HG02798 (cell line): ENCODE data around the gene AOC2.
A peak's percentile ranks its signal among the peaks of the same experiment; 100 is the strongest.

Source experiments
- ATAC-seq: cut with Tn5 transposase; IDR thresholded peaks from one replicate; pipeline ENCODE4 v1.9.1; 2021; ENCODE audit warnings: mild to moderate bottlenecking; ENCODE audit not compliant: unreplicated experiment, poor library complexity

The AOC2 gene, protein sequence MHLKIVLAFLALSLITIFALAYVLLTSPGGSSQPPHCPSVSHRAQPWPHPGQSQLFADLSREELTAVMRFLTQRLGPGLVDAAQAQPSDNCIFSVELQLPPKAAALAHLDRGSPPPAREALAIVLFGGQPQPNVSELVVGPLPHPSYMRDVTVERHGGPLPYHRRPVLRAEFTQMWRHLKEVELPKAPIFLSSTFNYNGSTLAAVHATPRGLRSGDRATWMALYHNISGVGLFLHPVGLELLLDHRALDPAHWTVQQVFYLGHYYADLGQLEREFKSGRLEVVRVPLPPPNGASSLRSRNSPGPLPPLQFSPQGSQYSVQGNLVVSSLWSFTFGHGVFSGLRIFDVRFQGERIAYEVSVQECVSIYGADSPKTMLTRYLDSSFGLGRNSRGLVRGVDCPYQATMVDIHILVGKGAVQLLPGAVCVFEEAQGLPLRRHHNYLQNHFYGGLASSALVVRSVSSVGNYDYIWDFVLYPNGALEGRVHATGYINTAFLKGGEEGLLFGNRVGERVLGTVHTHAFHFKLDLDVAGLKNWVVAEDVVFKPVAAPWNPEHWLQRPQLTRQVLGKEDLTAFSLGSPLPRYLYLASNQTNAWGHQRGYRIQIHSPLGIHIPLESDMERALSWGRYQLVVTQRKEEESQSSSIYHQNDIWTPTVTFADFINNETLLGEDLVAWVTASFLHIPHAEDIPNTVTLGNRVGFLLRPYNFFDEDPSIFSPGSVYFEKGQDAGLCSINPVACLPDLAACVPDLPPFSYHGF

DNA sequence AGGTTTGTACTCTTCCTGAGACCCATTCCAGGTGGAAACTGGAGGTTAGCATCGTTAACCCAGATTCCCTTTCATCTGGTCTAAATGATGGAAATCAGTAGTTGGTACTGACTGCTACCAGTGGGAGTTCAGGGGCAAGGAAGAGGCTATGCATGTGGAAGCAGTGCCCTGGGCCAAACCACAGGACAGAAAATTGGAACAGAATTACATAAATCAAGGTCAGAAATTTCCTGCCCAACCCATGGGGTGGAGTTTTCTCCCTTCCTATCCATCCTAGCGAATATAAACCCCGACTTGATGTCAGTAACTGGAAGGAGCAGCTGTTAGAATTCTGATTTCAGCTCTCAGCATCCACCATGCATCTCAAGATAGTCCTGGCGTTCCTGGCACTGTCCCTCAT, at the start of gene AOC2:
TSS of gene AOC2 (plus strand) at position 310 of the 400 bp plus-strand sequence. CDS start at position 357, 47 bp downstream.
- ATAC-seq, result no peak

DNA sequence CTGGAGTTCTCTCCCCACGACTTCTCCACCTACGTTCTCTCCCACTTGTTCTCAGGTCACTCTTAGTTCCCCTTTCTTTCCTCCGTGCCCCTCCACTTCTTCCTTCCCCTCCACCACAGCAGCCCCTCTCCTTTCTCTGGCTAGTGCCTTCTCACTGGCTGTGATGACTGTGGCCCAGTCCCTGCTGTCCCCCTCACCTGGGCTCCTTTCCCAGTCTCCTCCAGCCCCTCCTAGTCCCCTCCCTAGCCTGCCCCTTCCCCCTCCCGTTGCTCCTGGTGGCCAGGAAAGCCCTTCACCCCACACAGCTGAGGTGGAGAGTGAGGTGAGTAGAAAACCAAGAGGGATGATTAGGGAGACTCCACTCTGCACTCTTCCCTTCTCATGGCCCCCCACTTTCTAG, 49.3 kb upstream of the AOC2 start:
- ATAC-seq, result no peak

DNA sequence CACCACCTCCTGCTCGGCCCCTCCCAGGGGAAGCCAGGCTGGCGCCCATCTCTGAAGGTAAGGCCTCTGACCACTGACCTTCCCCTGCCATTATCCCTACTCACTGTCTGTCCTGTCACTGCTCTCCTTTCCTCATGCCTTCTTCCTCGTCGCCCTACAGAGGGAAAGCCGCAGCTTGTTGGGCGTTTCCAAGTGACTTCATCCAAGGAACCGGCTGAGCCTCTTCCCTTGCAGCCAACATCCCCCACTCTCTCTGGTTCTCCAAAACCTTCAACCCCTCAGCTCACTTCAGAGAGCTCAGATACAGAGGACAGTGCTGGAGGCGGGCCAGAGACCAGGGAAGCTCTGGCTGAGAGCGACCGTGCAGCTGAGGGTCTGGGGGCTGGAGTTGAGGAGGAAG, 48.9 kb upstream of the AOC2 start:
- ATAC-seq, result no peak

DNA sequence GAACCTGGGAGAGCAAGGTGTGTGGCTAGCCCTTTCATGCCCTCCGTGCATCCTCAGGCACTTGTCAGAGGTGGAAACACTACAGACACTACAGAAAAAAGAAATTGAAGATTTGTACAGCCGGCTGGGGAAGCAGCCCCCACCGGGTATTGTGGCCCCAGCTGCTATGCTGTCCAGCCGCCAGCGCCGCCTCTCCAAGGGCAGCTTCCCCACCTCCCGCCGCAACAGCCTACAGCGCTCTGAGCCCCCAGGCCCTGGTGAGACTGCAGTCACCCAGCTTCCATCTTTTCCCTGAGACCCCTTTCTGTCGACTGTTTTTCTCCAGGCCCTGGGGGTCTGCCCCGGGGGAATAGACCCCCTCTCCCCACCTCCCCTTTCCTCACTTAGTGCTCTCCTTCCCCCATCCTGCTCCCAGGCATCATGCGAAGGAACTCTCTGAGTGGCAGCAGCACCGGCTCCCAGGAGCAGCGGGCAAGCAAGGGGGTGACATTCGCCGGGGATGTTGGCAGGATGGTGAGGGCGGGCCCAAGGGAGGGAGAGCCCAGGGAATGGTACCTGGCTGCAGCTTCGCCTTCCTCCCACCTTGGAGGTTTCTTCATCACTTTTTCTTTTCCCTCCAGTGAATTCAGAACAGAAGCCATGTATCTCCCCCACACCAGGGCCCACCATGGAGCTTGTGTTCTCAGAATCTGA, 48.2 kb upstream of the AOC2 start:
- no peak for ATAC-seq

DNA sequence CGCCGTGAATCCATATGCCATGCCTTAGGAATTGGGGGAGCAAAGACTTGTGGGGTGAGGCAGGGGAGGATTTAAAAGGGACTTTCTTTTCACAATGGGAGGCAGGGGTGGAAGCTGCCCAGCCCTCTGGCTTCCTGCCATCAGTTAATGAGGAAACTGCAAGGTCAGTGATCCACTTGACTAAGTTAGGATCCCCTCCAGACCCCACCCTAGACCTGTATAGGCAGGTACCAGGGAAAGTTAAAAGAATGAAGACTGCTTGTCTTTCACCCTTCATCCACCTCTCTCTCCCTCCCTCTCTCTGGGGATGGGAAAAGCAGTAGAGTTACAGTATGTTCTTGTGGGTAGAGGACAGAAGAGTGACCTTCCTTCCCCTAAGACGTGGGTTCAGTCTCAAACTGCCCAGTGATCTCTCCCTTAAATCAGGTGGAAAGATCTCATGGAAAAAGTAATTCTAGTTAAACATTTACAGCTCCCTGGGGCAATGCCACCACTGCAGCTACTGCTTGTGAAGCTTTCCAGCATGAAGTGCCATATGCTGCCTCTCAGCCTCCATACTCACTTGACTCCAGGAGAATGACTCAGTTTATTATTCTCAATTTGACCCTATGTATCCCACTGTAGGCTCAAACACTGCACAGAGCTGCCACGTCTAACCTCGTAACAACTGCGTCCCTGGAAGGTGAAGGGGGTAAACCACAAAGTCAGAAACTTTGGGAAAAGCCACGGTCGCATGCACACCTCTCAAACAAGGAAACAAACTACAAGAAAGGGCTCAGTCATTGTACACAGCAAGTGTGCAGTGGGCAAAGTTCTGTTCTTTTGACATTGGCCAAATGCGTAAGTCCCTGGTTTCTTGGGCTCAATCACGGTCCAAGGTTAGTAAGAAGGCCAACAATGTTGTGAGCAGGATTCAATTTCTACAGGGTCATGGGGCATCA, 47.0 kb upstream of the AOC2 start:
- ATAC-seq, result no peak

DNA sequence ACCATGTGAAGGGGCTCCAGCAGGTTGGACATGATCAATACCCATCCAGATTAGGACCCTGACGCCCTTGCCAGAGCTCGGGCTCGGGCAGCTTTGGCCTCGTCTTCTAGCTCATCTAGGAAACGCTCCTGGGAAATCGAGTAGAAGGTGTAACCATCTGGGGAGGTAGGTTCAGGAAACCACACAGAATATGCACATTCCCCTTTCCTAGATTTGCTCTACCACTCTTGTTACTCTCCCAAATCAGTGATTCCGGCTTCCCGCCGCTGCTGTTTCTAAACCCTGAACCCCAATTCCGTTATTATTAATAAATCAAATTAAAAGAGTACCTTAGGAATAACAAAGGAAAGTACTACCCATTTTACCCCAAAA, 46.4 kb upstream of the AOC2 start:
- ATAC-seq, result no peak

DNA sequence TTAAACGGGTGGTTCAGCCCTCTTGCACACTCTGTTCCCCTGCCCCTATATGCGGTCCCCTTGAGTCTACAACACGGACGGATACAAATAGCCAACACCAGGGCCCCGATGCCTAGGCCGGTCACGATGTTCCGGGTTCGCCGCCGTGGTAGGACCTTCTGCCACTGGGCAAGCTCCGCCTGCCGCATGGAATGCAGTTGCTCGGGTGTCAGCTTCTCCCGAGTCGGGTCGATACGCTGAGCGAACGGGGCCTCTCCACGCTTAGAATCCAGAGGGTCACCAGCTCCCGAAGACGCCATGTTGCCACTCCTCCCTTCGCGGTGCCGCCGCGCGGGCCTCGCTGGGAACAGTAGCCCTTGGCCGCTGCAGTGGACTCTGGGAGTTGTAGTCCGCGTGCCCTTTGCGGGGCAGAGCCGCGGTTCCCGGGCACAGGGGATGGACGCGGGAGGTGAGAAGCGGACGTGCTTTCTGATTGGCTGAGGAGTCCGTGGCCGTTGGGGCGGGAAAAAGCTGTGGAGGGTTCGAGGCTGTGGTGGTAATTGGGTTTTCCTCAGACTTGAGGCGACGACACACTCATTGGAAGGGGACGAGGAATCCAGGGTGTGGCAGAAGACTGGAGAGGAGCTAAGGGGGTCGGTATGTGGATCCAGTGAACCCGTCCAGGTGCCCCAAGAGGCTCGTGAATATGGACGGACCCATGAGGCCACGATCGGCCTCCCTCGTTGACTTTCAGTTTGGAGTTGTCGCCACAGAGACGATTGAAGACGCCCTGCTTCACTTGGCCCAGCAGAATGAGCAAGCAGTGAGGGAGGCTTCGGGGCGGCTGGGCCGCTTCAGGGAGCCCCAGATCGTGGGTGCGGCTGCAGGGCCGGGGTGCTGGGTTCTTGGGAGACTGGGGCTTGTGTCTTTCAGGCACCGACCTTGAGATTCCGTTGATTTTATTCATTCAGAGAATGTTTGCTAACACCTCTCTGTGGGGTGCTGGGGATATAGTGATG, 45.7 kb upstream of the AOC2 start, which contains the start of the genes CNTD1 and COA3:
TSS of gene CNTD1 (plus strand) at position 479 of the 998 bp plus-strand sequence. CDS start at position 686, 207 bp downstream.
TSS of gene COA3 (minus strand) at position 322 of the 998 bp plus-strand sequence. CDS start at position 299, 23 bp downstream.
- ATAC-seq, result peak; percentile 86

DNA sequence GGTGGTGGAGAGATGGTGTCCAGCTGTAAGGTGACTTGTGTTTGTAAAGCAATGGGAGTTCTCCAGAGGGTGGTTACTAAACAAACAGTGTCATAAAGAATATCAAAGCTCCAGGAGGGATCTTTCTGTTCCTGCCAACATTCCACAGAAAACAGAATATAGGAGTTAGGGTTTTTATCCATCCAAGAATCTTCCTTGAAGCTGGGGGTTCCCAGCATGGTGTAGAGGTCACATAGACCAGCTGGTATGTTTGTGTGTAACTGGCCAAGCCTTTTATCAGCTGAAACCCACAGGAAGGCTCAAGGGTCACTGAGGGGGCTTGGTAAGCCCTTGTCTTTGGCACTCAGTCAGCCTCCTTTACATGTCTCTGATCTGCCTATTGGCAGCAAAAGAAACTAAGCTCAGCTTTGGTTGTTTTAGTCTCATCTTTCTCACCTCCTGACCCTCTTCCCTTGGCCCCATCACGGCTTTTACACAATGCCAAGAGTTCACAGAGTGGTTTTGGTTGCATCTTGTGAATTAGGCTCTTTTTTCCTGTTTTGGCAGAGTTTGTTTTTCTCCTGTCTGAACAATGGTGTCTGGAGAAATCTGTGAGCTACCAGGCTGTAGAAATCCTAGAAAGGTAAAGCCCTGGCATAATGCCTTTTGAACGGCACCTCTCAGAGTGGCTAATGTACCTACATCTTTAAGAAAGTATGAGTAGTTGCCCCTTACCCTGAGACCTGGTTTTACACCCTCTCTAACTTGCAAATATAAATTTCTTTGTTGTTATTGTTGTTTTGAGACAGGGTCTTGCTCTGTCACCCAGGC, 41.1 kb upstream of the AOC2 start:
- ATAC-seq, result no peak

DNA sequence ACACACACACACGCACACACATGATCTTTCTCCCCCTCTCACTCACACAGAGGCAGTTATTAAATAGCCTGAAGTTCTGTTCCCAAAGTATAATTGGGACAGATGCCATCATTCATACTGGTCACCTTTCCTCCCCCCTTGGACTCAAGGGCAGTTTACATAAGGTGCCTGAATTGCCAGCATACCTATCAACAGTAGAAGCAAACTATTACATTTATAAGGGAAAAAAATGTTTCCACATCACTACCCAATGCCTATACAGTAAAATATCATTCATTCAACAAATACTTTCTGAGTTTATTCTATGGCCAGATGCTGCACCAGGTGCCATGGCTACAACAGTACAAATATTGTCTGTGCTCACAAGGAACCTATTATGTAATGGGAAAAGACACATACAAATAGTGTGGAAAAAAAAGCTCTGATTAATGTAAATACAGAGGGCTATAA, 39.4 kb upstream of the AOC2 start:
- ATAC-seq, result no peak

DNA sequence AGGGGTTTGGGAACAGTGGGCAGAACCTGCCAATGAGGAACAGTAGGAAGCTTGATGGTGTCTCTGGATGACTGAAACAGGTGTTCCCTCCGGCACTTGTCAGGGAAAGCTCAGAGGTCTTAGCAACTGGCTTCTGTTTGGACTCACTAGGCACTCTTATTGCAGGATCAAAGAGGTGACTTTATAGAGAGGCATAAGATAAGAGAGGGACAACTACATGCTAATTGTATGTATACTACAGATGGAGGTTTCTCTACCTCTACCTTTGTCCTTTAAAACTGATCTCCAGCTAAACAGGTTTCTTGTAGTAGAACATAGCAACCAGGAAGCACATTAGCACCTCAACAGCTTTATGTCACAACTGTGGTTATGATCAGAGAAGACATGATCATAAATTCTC, 38.1 kb upstream of the AOC2 start:
- no peak for ATAC-seq

DNA sequence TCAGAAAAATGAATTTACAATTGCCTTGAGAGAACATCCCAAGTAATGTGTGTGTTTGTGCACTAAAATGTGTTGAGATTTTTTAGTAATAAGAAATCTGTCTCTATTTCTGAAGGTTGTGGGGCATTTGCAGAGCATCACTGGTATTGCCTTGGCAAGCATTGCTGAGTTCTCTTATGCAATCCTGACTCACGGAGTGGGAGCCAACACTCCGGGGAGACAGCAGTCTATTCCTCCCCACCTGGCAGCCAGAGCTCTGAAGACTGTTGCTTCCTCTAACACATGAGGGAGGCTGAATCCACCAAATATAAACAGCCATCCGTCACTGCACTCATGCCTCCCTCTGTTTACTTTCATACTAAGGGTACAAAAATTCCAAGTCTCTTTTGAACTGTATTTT, 35.1 kb upstream of the AOC2 start:
- ATAC-seq, result no peak

DNA sequence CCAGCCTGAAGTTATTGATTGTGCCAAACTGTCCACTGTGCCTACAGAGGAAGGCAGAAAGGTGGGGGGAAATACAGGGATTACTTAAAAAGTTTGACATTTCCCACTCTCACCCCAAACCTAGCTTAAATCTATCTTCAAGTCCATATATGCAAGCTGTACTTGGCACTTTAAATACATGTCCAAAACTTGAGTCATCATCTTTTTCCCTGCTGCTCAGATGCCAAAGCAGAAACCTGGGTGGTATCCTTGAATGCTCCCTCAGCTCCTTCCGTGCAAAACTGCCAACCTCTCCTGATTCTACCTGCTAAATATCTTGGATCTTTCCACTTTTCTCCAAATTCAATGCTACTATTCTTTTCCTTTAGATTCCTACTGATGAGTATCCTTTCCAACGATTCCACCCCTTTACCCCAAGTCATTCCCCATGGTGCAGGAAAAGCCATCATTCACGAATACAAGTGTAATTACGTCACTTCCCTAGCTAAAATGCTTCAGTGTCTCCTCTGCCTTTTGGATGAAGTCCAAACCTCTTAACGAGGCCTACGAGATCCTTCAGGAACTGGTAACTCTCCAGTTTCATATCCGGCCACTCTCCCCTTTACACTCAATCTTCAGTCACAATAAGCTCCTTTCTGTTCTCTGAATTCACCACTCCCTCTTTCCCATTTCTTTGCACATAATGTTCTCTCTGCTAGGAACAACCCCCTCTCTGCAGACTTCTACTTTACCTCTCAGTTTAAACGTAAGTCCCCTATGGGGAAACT, 29.6 kb upstream of the AOC2 start:
- no peak for ATAC-seq

DNA sequence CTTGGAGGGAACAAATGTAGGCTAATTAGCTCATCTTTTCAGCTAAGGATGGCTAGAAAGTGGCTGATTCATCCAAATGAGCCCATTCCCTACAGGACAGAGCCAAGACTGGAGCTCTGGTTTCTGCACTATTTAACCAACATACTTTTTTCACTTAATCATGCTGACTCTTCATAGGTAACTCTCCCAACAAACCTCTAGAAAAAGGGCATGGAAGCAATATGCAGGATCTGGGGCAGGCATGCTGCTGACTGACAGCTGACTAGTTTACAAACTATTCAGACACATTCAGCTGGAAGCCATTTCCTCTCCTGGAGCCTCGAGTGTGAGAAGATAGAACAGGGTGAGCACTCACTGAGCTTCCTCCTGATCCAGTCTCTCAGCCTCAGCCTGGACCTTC, 26.5 kb upstream of the AOC2 start:
- no peak for ATAC-seq

DNA sequence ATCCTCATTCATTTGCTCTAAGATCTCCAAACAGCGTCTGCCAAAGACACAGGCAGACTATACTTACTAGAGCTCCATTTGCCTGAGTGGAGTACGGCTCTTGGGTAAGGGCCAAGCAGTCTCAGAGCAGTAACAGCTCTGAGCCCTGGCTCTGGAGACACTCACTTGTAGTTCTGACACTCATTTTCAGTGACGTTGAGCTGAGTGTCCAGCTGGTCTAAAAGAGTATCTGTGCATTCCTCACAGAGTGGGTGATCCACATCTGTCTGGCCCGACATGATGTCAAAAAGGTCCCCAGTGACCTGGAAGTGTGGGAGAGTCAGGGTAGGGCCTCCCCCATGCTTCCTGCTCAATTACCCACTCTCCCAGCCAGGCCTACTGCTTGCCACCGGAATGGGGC, 26.0 kb upstream of the AOC2 start:
- no peak for ATAC-seq

DNA sequence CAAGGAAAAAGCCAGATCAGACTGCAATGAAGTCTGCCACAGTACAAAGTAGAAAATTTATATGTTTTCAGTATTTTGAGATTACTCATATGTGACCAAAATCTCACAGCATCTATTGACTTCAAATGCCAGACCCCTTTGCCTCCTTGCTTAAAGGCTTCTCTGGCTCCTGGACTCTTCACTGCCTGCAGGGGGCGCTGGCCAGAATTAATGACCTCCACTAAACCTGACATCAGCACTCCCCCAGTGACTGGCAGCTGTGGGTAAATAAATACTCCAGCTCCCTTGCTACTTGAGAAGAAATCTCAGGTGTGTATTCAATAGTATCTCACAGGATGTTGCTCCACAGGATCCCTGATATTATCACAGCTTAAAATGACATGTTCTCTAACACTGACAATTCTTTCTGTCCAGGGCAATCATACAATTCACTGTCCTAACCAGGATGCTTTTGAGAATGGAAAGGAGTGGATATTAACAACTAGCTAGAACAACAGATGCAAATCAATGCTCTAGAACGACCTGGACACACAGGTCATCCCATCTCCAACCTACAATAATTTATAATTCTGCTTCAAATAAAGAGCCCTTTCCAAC, 24.3 kb upstream of the AOC2 start:
- no peak for ATAC-seq

DNA sequence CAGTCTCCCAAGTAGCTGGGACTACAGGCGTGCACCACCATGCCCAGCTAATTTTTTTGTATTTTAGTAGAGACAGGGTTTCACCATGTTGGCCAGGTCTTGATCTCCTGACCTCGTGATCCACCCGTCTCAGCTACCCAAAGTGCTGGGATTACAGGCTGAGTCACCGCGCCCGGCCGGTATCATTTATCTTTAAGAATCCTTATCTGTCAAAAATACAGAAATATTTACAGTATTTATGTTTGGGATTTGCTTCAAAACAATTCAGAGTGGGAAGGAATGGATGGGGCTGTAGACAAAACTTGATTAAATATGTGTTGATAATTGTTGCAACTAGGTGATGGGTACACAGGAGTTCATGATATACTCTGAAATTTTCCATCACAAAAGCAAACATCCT, 23.2 kb upstream of the AOC2 start:
- ATAC-seq, result no peak

DNA sequence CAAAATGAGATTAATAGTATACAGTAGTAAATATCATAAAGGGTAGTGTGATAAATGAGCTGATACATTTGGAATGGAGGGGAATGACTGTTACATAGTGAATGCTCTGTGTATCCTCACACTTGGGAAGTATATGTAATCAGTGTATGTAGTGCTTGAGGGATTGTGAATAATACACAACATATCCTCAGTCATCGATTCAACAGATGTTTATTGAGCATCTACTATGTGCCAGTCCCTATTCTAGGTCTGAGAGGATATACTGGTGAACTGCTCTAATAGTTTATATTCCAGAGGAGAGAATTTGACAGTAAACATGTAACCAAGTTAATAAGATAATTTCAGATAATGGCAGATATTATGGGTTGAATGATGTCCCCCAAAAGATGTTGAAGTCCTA, 16.9 kb upstream of the AOC2 start:
- no peak for ATAC-seq
